ENCODE data around the gene NATD1. TPM values are rescaled to one million over a fixed set of nuclear protein-coding genes. Genes with fewer than 3 reads are reported as not detected.

The NATD1 gene
- total and polyA plus RNA-seq, 10 of the 15 experiments (the other 5 are each of a cell fraction or from before 2014, with no cell fraction given) = 0.02 to 0.33 (median 0.15) TPM

DNA sequence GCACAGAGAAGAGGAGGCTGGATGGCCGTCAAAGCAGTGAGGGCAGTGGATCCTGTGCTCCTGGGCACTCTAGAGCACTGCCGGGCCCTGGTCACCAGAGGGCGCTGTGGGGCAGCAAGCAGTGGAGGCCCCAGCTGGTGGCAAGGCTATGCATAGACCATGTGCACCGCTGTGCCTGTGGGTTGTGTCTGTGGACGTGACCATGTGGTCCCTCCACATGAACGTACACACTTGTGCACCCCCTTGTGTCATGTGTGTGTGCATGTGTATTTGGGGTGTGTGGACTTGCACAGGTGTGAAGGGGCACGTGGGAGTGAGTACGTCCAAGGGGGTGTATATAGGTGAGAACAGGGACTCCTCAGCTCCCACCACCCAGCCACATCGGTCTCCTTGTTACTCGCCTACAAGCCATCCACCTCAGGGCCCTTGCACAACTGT is 26.9 kb upstream of the NATD1 start (continued):
- TF ChIP-seq, protein P1, sequence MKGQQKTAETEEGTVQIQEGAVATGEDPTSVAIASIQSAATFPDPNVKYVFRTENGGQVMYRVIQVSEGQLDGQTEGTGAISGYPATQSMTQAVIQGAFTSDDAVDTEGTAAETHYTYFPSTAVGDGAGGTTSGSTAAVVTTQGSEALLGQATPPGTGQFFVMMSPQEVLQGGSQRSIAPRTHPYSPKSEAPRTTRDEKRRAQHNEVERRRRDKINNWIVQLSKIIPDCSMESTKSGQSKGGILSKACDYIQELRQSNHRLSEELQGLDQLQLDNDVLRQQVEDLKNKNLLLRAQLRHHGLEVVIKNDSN (IDR thresholded peaks at IDR 0.05; ENCODE audit: borderline replicate concordance, extremely low read length, insufficient read depth, low read depth, low read length) = peak; percentile 24
- TF ChIP-seq BACH1 (IDR thresholded peaks at IDR 0.05; ENCODE audit: borderline replicate concordance) = peak; percentile 31; the same call in 1 of the 2 replicates
- TF ChIP-seq RB1 (IDR thresholded peaks at IDR 0.05; ENCODE audit: borderline replicate concordance) = peak; percentile 68; the same call in 1 of the 2 replicates
- TF ChIP-seq TCF3 (IDR thresholded peaks at IDR 0.05; ENCODE audit: borderline replicate concordance, insufficient read depth, low read depth, low read length) = peak; percentile 86; the same call in 1 of the 2 replicates
- peak; percentile 44; the same call in 1 of the 2 replicates for TF ChIP-seq HDGF (IDR thresholded peaks at IDR 0.05)
- TF ChIP-seq TCF12 (IDR thresholded peaks at IDR 0.05; ENCODE audit: low read depth, low read length) = peak; percentile 84
- TF ChIP-seq SMAD5 (IDR thresholded peaks at IDR 0.05; ENCODE audit: low read depth) = no peak
- TF ChIP-seq JUNB (IDR thresholded peaks at IDR 0.05) = no peak
- TF ChIP-seq BRCA1 (IDR thresholded peaks at IDR 0.05; ENCODE audit: low read depth, low read length) = no peak
- peak; percentile 41 to 58; a peak in 3 of 4 replicates for TF ChIP-seq BHLHE40 (IDR thresholded peaks at IDR 0.05; ENCODE audit: borderline replicate concordance in 1 of 2, low read depth in 2 of 2, low read length in 1 of 2)
- TF ChIP-seq SMC3 (IDR thresholded peaks at IDR 0.05; ENCODE audit: borderline replicate concordance, low read length) = peak; percentile 97
- TF ChIP-seq RAD51 (IDR thresholded peaks at IDR 0.05) = peak; percentile 39; the same call in 1 of the 2 replicates
- peak; percentile 55; the same call in 1 of the 2 replicates for TF ChIP-seq NBN (IDR thresholded peaks at IDR 0.05)
- no peak for TF ChIP-seq NR2C1 (IDR thresholded peaks at IDR 0.05)
- TF ChIP-seq, protein P2, sequence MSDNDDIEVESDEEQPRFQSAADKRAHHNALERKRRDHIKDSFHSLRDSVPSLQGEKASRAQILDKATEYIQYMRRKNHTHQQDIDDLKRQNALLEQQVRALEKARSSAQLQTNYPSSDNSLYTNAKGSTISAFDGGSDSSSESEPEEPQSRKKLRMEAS (IDR thresholded peaks at IDR 0.05; ENCODE audit: low read depth, low read length) = peak; percentile 77
- TF ChIP-seq, protein P3, sequence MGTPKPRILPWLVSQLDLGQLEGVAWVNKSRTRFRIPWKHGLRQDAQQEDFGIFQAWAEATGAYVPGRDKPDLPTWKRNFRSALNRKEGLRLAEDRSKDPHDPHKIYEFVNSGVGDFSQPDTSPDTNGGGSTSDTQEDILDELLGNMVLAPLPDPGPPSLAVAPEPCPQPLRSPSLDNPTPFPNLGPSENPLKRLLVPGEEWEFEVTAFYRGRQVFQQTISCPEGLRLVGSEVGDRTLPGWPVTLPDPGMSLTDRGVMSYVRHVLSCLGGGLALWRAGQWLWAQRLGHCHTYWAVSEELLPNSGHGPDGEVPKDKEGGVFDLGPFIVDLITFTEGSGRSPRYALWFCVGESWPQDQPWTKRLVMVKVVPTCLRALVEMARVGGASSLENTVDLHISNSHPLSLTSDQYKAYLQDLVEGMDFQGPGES (IDR thresholded peaks at IDR 0.05) = peak; percentile 29; the same call in 1 of the 2 replicates
- peak; percentile 83 for TF ChIP-seq LARP7 (IDR thresholded peaks at IDR 0.05)
- TF ChIP-seq MXI1 (IDR thresholded peaks at IDR 0.05; ENCODE audit: low read depth, low read length) = peak; percentile 88
- TF ChIP-seq IRF4 (IDR thresholded peaks at IDR 0.05; ENCODE audit: low read depth, low read length) = peak; percentile 56; the same call in 1 of the 2 replicates
- peak; percentile 89 for TF ChIP-seq RAD21 (IDR thresholded peaks at IDR 0.05; ENCODE audit: insufficient read depth, low read depth, low read length)
- no peak for TF ChIP-seq NFIC (IDR thresholded peaks at IDR 0.05; ENCODE audit: low read depth, low read length)
